ENCODE results near the gene PCSK2. TPM values are rescaled to one million over a fixed set of nuclear protein-coding genes. Genes with fewer than 3 reads are reported as not detected.

Gene PCSK2
- total and polyA plus RNA-seq, 2 of the 8 experiments (the other 6 are each of a cell fraction or from before 2014, with no cell fraction given), result 1.9 to 4.2 TPM

GRCh38 chr20:17463711-17464110 lies 236.9 kb downstream of the PCSK2 start:
- WGBS, 2 experiments (ENCODE audit: extremely low coverage in 1 of 2, insufficient coverage in 1 of 2, insufficient read length in 1 of 2, insufficient replicate concordance in 2 of 2, low coverage in 1 of 2, low lambda C conversion rate in 2 of 2, missing lambda C conversion rate in 1 of 2), result 87% methylated on average over 1 of the region's 1 CpG; no CpG with 5 or more reads in 1 of the 2 experiments
- no peak overlapping the region for H3K4me2 ChIP-seq (ENCODE audit: insufficient read depth in 1 of 2, low read depth in 2 of 2, low read length in 2 of 2)
- no peak overlapping the region for H3K27ac ChIP-seq (ENCODE audit: low read depth, low read length)
- ChIA-PET POLR2A (ENCODE audit: partially characterized antibody) (no interaction called here), CTCF (ENCODE audit: partially characterized antibody) (no interaction called here)
- no peak overlapping the region for H3K4me3 ChIP-seq (ENCODE audit: extremely low read depth in 1 of 4, insufficient read depth in 2 of 4, low read depth in 3 of 4, low read length in 4 of 4)
- no peaks in the 10 kb centered on the region for H3K23me2 ChIP-seq (ENCODE audit: low read depth, low read length)
- no peak overlapping the region for H3K14ac ChIP-seq (ENCODE audit: insufficient read length)
- no peak overlapping the region for H4K8ac ChIP-seq (ENCODE audit: extremely low read depth, insufficient read depth, low read length)
- no peak overlapping the region for H2AK5ac ChIP-seq (ENCODE audit: low read depth, low read length)
- H2BK20ac ChIP-seq (ENCODE audit: low read length), result no peak overlapping the region
- no peak overlapping the region for H2BK120ac ChIP-seq (replicated peaks; ENCODE audit: low read depth, low read length)
- H3K79me2 ChIP-seq (ENCODE audit: control insufficient read depth in 1 of 2, insufficient read depth in 2 of 2, low read length in 2 of 2), result no peaks in the 10 kb centered on the region
- no peak overlapping the region for H2AFZ ChIP-seq (ENCODE audit: low read length)
- H3K18ac ChIP-seq (ENCODE audit: extremely low read depth, low read length), result no peak overlapping the region
- H3K36me3 ChIP-seq (ENCODE audit: control insufficient read depth in 2 of 4, insufficient read depth in 4 of 4, low read length in 3 of 4), result no peaks in the 10 kb centered on the region
- H4K91ac ChIP-seq (replicated peaks; ENCODE audit: insufficient read length, low read length), result no peak overlapping the region
- FAIRE-seq (no peak), DNase-seq (ENCODE audit: low read depth in 1 of 2, low spot score in 2 of 2) (no peak)
- no peak overlapping the region for H3K9ac ChIP-seq (replicated peaks in 1 of 4; ENCODE audit: extremely low read depth in 1 of 4, low read depth in 3 of 4, low read length in 3 of 4)
- no peaks in the 10 kb centered on the region for H3K4me1 ChIP-seq (replicated peaks in 1 of 4; ENCODE audit: control insufficient read depth in 3 of 4, insufficient read depth in 4 of 4, low read length in 3 of 4)
- no peak overlapping the region for H3K4ac ChIP-seq (replicated peaks; ENCODE audit: insufficient read length, low read depth, low read length)
- H2BK15ac ChIP-seq (ENCODE audit: low read length), result no peak overlapping the region
- no peak overlapping the region for H3K23ac ChIP-seq (ENCODE audit: insufficient read length)
- no peaks in the 10 kb centered on the region for H3K9me3 ChIP-seq (ENCODE audit: insufficient read depth in 2 of 2, low read depth in 1 of 2, low read length in 1 of 2)
- no peak overlapping the region for H3K56ac ChIP-seq (replicated peaks; ENCODE audit: insufficient read length, low read depth, low read length)
- no peak overlapping the region for H2BK5ac ChIP-seq (ENCODE audit: low read depth, low read length)
- no peaks in the 10 kb centered on the region for H3K79me1 ChIP-seq (ENCODE audit: low read depth, low read length)
- H3K27me3 ChIP-seq (replicated peaks in 1 of 4; ENCODE audit: control insufficient read depth in 3 of 4, extremely low read depth in 1 of 4, insufficient read depth in 3 of 4, low read length in 3 of 4), result peaks cover 0 to 1% (median 0%) of the 10 kb centered on the region in 4 experiments; a peak in 1 of 7 replicates
- H4K20me1 ChIP-seq (replicated peaks in 1 of 2; ENCODE audit: control insufficient read depth in 1 of 2, insufficient read depth in 2 of 2, low read length in 2 of 2), result no peaks in the 10 kb centered on the region
- no peak overlapping the region for H2BK12ac ChIP-seq (ENCODE audit: low read depth, low read length)
- H4K5ac ChIP-seq (ENCODE audit: insufficient read length, low read depth, low read length), result no peak overlapping the region
- TF ChIP-seq ATF3 (IDR thresholded peaks at IDR 0.05; ENCODE audit: insufficient read depth, low read depth, low read length) (no peak), POLR2A (IDR thresholded peaks at IDR 0.05; ENCODE audit: control extremely low read depth in 1 of 2, low read depth in 2 of 2, low read length in 2 of 2) (no peak), JUND (IDR thresholded peaks at IDR 0.05; ENCODE audit: low read length) (no peak), CEBPB (IDR thresholded peaks at IDR 0.05; ENCODE audit: low read depth, low read length) (no peak), FOSL1 (IDR thresholded peaks at IDR 0.05; ENCODE audit: insufficient read depth, low read depth, low read length) (no peak), BACH1 (IDR thresholded peaks at IDR 0.05; ENCODE audit: low read length) (no peak), ZNF274 (IDR thresholded peaks at IDR 0.05; ENCODE audit: borderline replicate concordance, extremely low read depth, low read length) (no peak), CTBP2 (IDR thresholded peaks at IDR 0.05; ENCODE audit: borderline replicate concordance, insufficient read depth, insufficient read length, low read length) (no peak), POLR2AphosphoS5 (IDR thresholded peaks at IDR 0.05; ENCODE audit: low read depth, low read length) (no peak), SIX5 (IDR thresholded peaks at IDR 0.05; ENCODE audit: low read depth, low read length) (no peak), SRF (IDR thresholded peaks at IDR 0.05; ENCODE audit: low read depth, low read length) (no peak), MAX (IDR thresholded peaks at IDR 0.05) (no peak), CBX8 (IDR thresholded peaks at IDR 0.05; ENCODE audit: borderline replicate concordance, low read depth, low read length) (no peak), CBX5 (IDR thresholded peaks at IDR 0.05; ENCODE audit: low read depth, low read length) (no peak), MAFK (IDR thresholded peaks at IDR 0.05; ENCODE audit: low read depth, low read length) (no peak), ASH2L (IDR thresholded peaks at IDR 0.05; ENCODE audit: low read length) (no peak)

Measured in H1 (cell line).